ENCODE data around the gene LECT2. TPM values are rescaled to one million over a fixed set of nuclear protein-coding genes. Genes with fewer than 3 reads are reported as not detected.

LECT2 gene
- total RNA-seq, 1 donor from 2014 or later = not detected

- H3K4me3 Mint-ChIP-seq (ENCODE audit: unreplicated experiment) = no peak overlapping the region
- no peaks in the 10 kb centered on the region for H3K9me3 Mint-ChIP-seq (ENCODE audit: low read depth)
- no peaks in the 10 kb centered on the region for H3K27me3 Mint-ChIP-seq (ENCODE audit: low read depth)
- TF ChIP-seq CTCF (IDR thresholded peaks at IDR 0.05) = no peak
- DNase-seq (ENCODE audit: low spot score) = no peak
- no peaks in the 10 kb centered on the region for H3K36me3 Mint-ChIP-seq (ENCODE audit: low read depth)
- no peak overlapping the region for H3K27ac Mint-ChIP-seq (ENCODE audit: unreplicated experiment)
- no peaks in the 10 kb centered on the region for H3K4me1 Mint-ChIP-seq (ENCODE audit: low read depth)
Measured at GRCh38 chr5:135952683-135953082, 2.1 kb downstream of the LECT2 start.

GRCh38 chr5:135951807-135952206 lies 3.0 kb downstream of the LECT2 start:
- H3K27me3 Mint-ChIP-seq (ENCODE audit: low read depth) = no peaks in the 10 kb centered on the region
- H3K36me3 Mint-ChIP-seq (ENCODE audit: low read depth) = no peaks in the 10 kb centered on the region
- H3K27ac Mint-ChIP-seq (ENCODE audit: unreplicated experiment) = no peak overlapping the region
- H3K9me3 Mint-ChIP-seq (ENCODE audit: low read depth) = no peaks in the 10 kb centered on the region
- no peak for TF ChIP-seq CTCF (IDR thresholded peaks at IDR 0.05)
- DNase-seq (ENCODE audit: low spot score) = no peak
- H3K4me3 Mint-ChIP-seq (ENCODE audit: unreplicated experiment) = no peak overlapping the region
- H3K4me1 Mint-ChIP-seq (ENCODE audit: low read depth) = no peaks in the 10 kb centered on the region

- no peak for DNase-seq (ENCODE audit: low spot score)
- Mint-ChIP-seq H3K4me3 (ENCODE audit: unreplicated experiment) (no peak overlapping the region), H3K9me3 (ENCODE audit: low read depth) (no peaks in the 10 kb centered on the region), H3K27ac (ENCODE audit: unreplicated experiment) (no peak overlapping the region), H3K36me3 (ENCODE audit: low read depth) (no peaks in the 10 kb centered on the region), H3K27me3 (ENCODE audit: low read depth) (no peaks in the 10 kb centered on the region), H3K4me1 (ENCODE audit: low read depth) (no peaks in the 10 kb centered on the region)
- TF ChIP-seq CTCF (IDR thresholded peaks at IDR 0.05) = no peak
Measured at GRCh38 chr5:135951257-135951656, 3.5 kb downstream of the LECT2 start.

- Mint-ChIP-seq H3K36me3 (ENCODE audit: low read depth) (no peaks in the 10 kb centered on the region), H3K27me3 (ENCODE audit: low read depth) (no peaks in the 10 kb centered on the region), H3K4me3 (ENCODE audit: unreplicated experiment) (no peak overlapping the region), H3K27ac (ENCODE audit: unreplicated experiment) (no peak overlapping the region), H3K4me1 (ENCODE audit: low read depth) (no peaks in the 10 kb centered on the region), H3K9me3 (ENCODE audit: low read depth) (no peaks in the 10 kb centered on the region)
- no peak for DNase-seq (ENCODE audit: low spot score)
- TF ChIP-seq CTCF (IDR thresholded peaks at IDR 0.05) = no peak
Measured at GRCh38 chr5:135950611-135951010, 4.2 kb downstream of the LECT2 start.

- Mint-ChIP-seq H3K36me3 (ENCODE audit: low read depth) (no peaks in the 10 kb centered on the region), H3K27me3 (ENCODE audit: low read depth) (no peaks in the 10 kb centered on the region), H3K9me3 (ENCODE audit: low read depth) (no peaks in the 10 kb centered on the region), H3K4me1 (ENCODE audit: low read depth) (peaks cover 2% of the 10 kb centered on the region), H3K4me3 (ENCODE audit: unreplicated experiment) (no peak overlapping the region), H3K27ac (ENCODE audit: unreplicated experiment) (no peak overlapping the region)
- DNase-seq (ENCODE audit: low spot score) = no peak
- TF ChIP-seq CTCF (IDR thresholded peaks at IDR 0.05) = peak; percentile 96
Measured at GRCh38 chr5:135944967-135945560, 9.7 kb downstream of the LECT2 start.

Measured in chondrocyte (in vitro differentiated cells).